Measurements from ENCODE around the gene DDX59. TPM values are rescaled to one million over a fixed set of nuclear protein-coding genes. Genes with fewer than 3 reads are reported as not detected.

The DDX59 gene
- total and polyA plus RNA-seq, 12 donors, result 8.4 to 20.5 (median 14.5) TPM

DNA sequence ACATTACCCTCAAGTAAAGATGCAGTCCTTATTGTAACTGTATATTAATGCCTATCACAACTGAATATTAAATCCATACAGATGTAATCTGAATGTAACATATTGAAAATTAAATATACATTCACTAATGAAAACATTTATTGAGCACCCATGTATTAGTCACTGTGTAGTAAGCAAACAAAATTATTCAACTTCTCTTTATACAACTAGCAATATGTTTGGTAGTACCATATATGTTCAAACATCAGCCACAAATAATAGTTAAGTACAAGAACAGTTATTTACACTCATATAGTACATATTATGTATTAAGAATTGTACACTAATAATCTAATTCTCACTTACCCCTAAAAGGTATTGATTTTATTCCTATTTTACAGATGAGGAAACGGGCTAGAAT is 67.1 kb downstream of the DDX59 start:
- intact Hi-C loops (cut with DNase I), result no loop called here
- H3K9me3 ChIP-seq, result no peaks in the 10 kb centered on the region
- WGBS, 2 donors, result 97 to 98% methylated on average over 1 of the region's 1 CpG
- H3K36me3 ChIP-seq, result peaks cover 0 to 21% (median 0%) of the 10 kb centered on the region in 9 donors
- ATAC-seq, result no peak
- no peaks in the 10 kb centered on the region for H3K4me1 ChIP-seq
- H3K4me3 ChIP-seq, result no peak overlapping the region
- DNase-seq, result no peak
- H3K27ac ChIP-seq, result no peak overlapping the region
- no peaks in the 10 kb centered on the region for H3K27me3 ChIP-seq
- TF ChIP-seq, protein P1, sequence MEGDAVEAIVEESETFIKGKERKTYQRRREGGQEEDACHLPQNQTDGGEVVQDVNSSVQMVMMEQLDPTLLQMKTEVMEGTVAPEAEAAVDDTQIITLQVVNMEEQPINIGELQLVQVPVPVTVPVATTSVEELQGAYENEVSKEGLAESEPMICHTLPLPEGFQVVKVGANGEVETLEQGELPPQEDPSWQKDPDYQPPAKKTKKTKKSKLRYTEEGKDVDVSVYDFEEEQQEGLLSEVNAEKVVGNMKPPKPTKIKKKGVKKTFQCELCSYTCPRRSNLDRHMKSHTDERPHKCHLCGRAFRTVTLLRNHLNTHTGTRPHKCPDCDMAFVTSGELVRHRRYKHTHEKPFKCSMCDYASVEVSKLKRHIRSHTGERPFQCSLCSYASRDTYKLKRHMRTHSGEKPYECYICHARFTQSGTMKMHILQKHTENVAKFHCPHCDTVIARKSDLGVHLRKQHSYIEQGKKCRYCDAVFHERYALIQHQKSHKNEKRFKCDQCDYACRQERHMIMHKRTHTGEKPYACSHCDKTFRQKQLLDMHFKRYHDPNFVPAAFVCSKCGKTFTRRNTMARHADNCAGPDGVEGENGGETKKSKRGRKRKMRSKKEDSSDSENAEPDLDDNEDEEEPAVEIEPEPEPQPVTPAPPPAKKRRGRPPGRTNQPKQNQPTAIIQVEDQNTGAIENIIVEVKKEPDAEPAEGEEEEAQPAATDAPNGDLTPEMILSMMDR (IDR thresholded peaks at IDR 0.05), result no peak

Other genes starting within 250 kb of the DDX59 start
- gene KIF14, start 49.2 kb downstream of the DDX59 start, total RNA-seq, result 1 to 10 TPM in 1 of 10 donors, under 1 TPM in 7, not detected in 2; 0.02 to 1.3 (median 0.06) TPM
- under 1 TPM; under 0.01 to 0.03 TPM for gene KIF14, start 49.2 kb downstream of the DDX59 start, polyA plus RNA-seq
- gene CAMSAP2, start 69.0 kb upstream of the DDX59 start, total RNA-seq, result 10 to 100 TPM; 36.4 to 47.1 (median 38.1) TPM
- gene CAMSAP2, start 69.0 kb upstream of the DDX59 start, polyA plus RNA-seq, result 10 to 100 TPM in 1 of 2 donors, 1 to 10 TPM in 1; 7.0 to 11.3 TPM
- not detected for gene GPR25, start 203.1 kb upstream of the DDX59 start, total RNA-seq
- not detected for gene GPR25, start 203.1 kb upstream of the DDX59 start, polyA plus RNA-seq
- gene INAVA, start 225.0 kb upstream of the DDX59 start, total RNA-seq, result under 1 TPM in 3 of 10 donors, not detected in 7; 0.08 to 0.21 (median 0.11) TPM
- gene INAVA, start 225.0 kb upstream of the DDX59 start, polyA plus RNA-seq, result under 1 TPM; 0.01 to 0.29 TPM